ENCODE measurements around the gene NRXN3. TPM values are rescaled to one million over a fixed set of nuclear protein-coding genes. Genes with fewer than 3 reads are reported as not detected.

The NRXN3 gene
- total RNA-seq, 6 experiments from 2014 or later, result 0.07 to 0.28 (median 0.11) TPM; not detected in 2

DNA sequence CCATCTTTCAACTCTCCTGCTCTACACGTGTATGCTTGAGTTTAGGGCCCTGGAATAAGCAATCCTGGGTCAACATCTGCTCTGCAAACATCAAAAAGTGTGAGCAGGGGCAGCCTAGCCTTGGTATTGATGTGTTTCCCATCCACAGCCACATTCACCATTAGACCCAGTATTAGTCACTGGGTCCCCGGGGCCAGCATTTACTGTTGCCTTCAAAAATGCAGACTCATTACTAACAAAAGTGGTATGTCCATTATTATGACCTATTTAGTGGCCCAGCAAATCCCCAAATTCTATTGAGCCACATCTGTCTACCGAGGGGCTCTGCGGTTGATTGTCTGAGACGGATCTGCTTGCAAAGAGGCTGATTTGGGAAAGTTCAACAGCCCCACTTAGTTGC lies 1379.3 kb downstream of the NRXN3 start:
- TF ChIP-seq, protein P1, sequence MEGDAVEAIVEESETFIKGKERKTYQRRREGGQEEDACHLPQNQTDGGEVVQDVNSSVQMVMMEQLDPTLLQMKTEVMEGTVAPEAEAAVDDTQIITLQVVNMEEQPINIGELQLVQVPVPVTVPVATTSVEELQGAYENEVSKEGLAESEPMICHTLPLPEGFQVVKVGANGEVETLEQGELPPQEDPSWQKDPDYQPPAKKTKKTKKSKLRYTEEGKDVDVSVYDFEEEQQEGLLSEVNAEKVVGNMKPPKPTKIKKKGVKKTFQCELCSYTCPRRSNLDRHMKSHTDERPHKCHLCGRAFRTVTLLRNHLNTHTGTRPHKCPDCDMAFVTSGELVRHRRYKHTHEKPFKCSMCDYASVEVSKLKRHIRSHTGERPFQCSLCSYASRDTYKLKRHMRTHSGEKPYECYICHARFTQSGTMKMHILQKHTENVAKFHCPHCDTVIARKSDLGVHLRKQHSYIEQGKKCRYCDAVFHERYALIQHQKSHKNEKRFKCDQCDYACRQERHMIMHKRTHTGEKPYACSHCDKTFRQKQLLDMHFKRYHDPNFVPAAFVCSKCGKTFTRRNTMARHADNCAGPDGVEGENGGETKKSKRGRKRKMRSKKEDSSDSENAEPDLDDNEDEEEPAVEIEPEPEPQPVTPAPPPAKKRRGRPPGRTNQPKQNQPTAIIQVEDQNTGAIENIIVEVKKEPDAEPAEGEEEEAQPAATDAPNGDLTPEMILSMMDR (IDR thresholded peaks at IDR 0.05), result no peak
- H3K4me1 Mint-ChIP-seq (ENCODE audit: low read depth), result peaks cover under 1% of the 10 kb centered on the region; the same call in 1 of the 2 replicates
- peaks cover 6% of the 10 kb centered on the region for H3K27me3 Mint-ChIP-seq (ENCODE audit: insufficient read depth)
- no peak overlapping the region for H3K27ac Mint-ChIP-seq
- peaks cover 3% of the 10 kb centered on the region for H3K9me3 Mint-ChIP-seq
- H3K4me3 Mint-ChIP-seq, result no peak overlapping the region
- no peak for DNase-seq
- no peaks in the 10 kb centered on the region for H3K36me3 Mint-ChIP-seq (ENCODE audit: low read depth)

DNA sequence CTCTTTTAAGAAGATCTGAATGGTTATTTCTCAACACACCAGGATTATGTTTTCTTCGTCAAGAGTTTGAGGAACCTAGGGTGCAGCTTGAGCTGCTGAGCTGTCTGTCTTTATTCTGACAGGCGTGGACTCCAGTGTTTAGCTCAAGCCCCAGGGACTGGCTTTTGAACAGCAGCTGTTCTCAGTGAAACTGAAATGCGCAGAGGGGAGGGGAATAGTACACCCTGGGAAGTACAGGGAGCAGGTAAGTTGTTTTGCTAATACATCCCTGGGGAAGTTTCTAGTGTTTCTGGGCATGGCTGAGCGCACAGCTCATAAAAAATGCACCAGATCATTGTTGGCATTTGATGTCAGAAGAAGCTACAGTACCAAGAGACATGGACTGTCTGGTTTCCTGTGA lies 1381.3 kb downstream of the NRXN3 start:
- TF ChIP-seq, protein P1 (IDR thresholded peaks at IDR 0.05), result no peak
- no peak for DNase-seq
- Mint-ChIP-seq H3K9me3 (peaks cover 11% of the 10 kb centered on the region), H3K27me3 (ENCODE audit: insufficient read depth) (peaks cover 6% of the 10 kb centered on the region), H3K4me1 (ENCODE audit: low read depth) (no peaks in the 10 kb centered on the region), H3K27ac (no peak overlapping the region), H3K4me3 (no peak overlapping the region), H3K36me3 (ENCODE audit: low read depth) (0 out of 2 replicates have a peak, but pooled peaks cover 2% of the 10 kb centered on the region)

DNA sequence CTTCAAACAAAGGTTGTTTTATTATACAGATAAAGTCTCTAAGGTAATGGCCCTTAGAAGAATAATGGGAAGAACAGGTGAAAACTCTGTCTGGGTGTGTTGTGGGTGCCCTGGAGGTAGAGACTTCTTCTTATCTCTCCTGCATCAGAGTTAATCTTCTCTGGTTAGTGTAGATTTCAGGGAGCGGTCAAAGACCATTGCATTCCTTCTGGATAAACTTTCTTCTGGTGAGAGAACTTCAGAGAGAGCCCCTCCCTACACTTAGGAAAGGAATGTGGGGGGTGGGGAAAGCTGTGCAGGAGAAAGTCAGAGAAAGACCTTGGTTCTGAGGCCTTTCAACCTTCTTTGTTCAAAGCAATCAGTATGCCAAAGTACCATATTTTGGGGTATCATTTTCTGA lies 1382.6 kb downstream of the NRXN3 start:
- Mint-ChIP-seq H3K27ac (no peak overlapping the region), H3K9me3 (peaks cover 20% of the 10 kb centered on the region), H3K36me3 (ENCODE audit: low read depth) (peaks cover 7% of the 10 kb centered on the region; the same call in 1 of the 2 replicates), H3K4me3 (no peak overlapping the region), H3K4me1 (ENCODE audit: low read depth) (no peaks in the 10 kb centered on the region), H3K27me3 (ENCODE audit: insufficient read depth) (peaks cover 4% of the 10 kb centered on the region; the same call in 1 of the 2 replicates)
- no peak for DNase-seq
- TF ChIP-seq, protein P1 (IDR thresholded peaks at IDR 0.05), result no peak

DNA sequence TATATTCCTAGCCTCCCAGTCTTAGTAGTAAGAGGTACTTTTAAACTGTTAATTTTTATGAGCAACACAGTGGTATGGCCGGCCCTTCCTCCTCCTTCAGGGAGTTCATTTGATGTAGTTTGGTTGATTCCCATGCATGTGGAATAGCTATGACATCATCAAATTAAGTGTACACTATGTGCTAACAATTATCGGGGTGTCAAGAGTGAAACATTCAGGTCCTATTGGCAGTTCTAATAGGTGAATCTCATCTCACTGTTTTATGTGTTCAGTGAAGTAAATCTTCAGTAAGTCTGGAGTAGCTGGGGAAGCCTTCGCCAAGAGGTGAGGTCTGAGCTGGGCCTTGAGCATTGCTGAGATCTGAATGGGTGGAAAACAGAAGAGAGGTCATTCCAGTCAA lies 1384.6 kb downstream of the NRXN3 start:
- no peak overlapping the region for H3K27ac Mint-ChIP-seq
- peaks cover 28% of the 10 kb centered on the region for H3K9me3 Mint-ChIP-seq
- H3K4me1 Mint-ChIP-seq (ENCODE audit: low read depth), result no peaks in the 10 kb centered on the region
- H3K4me3 Mint-ChIP-seq, result no peak overlapping the region
- H3K36me3 Mint-ChIP-seq (ENCODE audit: low read depth), result peaks cover 13% of the 10 kb centered on the region; the same call in 1 of the 2 replicates
- H3K27me3 Mint-ChIP-seq (ENCODE audit: insufficient read depth), result peaks cover 2% of the 10 kb centered on the region; the same call in 1 of the 2 replicates
- TF ChIP-seq, protein P1 (IDR thresholded peaks at IDR 0.05), result no peak
- DNase-seq, result no peak

DNA sequence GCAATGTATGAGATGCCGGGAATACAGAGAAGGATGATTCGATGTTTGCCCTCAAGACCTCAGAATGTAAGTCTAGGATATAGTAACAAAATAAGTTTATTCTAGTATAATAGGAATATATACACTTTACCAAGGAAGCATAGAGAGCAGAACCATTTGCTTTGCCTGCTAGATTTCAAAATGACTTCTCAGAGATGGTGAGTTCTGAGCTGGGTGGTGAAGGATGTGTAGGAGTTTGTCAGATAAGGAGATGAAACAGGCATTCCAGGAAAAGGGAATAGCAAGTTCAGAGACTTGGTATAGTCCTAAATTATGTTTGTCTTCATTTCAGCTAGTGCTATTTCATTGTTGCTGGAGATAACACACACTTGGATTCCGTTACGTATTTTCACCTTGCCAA lies 1385.3 kb downstream of the NRXN3 start:
- Mint-ChIP-seq H3K36me3 (ENCODE audit: low read depth) (peaks cover 13% of the 10 kb centered on the region; the same call in 1 of the 2 replicates), H3K27me3 (ENCODE audit: insufficient read depth) (peaks cover 2% of the 10 kb centered on the region; the same call in 1 of the 2 replicates), H3K4me1 (ENCODE audit: low read depth) (no peaks in the 10 kb centered on the region), H3K27ac (no peak overlapping the region), H3K9me3 (peaks cover 26% of the 10 kb centered on the region), H3K4me3 (no peak overlapping the region)
- TF ChIP-seq, protein P1 (IDR thresholded peaks at IDR 0.05), result no peak
- DNase-seq, result no peak
